Right lobe of liver (tissue), 6 donors: ENCODE results near the gene FER. TPM values are rescaled to one million over a fixed set of nuclear protein-coding genes. Genes with fewer than 3 reads are reported as not detected.

ENCODE experiments used
- ATAC-seq, 4 donors: fragments of 200-7000 bp; cut with Tn5 transposase; one replicate each; pipeline ENCODE4 v1.9.1; 2020; ENCODE audit warnings: mild to moderate bottlenecking in 4 of 4, moderate library complexity in 4 of 4
- DNase-seq, 3 donors: peaks; one replicate each; pipeline ENCODE4 v3.0.0-alpha.2; 2020
- H3K27ac ChIP-seq, 3 donors: fragments of 200-600 bp; one replicate each; pipeline ENCODE4 v1.8.0; 2022
- H3K27me3 ChIP-seq, 2 donors: fragments of 200-600 bp; one replicate each; pipeline ENCODE4 v1.8.0; 2022
- H3K36me3 ChIP-seq, 4 donors: fragments of 200-600 bp; sonication (generic) in 1 of 4; one replicate each; pipeline versions ENCODE4 v1.5.1 to v1.8.0; 2017 to 2022; ENCODE audit warnings: control low read depth in 1 of 4
- H3K4me1 ChIP-seq, 4 donors: fragments of 200-600 bp; sonication (generic) in 1 of 4; one replicate each; pipeline versions ENCODE4 v1.5.1 to v1.8.0; 2017 to 2022; ENCODE audit warnings: control low read depth in 1 of 4
- H3K4me3 ChIP-seq, 3 donors: fragments of 200-600 bp; one replicate each; pipeline ENCODE4 v1.8.0; 2022
- H3K9me3 ChIP-seq, 4 donors: fragments of 200-600 bp; sonication (generic) in 1 of 4; one replicate each; pipeline versions ENCODE4 v1.5.1 to v1.8.0; 2017 to 2022; ENCODE audit warnings: control low read depth in 1 of 4
- CTCF ChIP-seq, 4 donors: fragments of 200-600 bp in 3 of 4; fragments of 450-650 bp in 1 of 4; IDR thresholded peaks; one replicate each; pipeline versions ENCODE4 v1.5.1 to v1.8.0; 2016 to 2022; ENCODE audit warnings: antibody characterized with exemption in 4 of 4, mild to moderate bottlenecking in 2 of 4
- POLR2A ChIP-seq: fragments of 450-650 bp; IDR thresholded peaks from one replicate; pipeline ENCODE4 v1.6.1; 2017; ENCODE audit warnings: antibody characterized with exemption, mild to moderate bottlenecking
- WGBS: methylation state at CpG from one replicate; pipeline ENCODE4 v1.1.6; 2018; ENCODE audit warnings: low coverage, low lambda C conversion rate; ENCODE audit not compliant: insufficient coverage; ENCODE audit errors: missing lambda C conversion rate; 5-methylcytosine and 5-hydroxymethylcytosine counted together
- intact Hi-C, 2 donors: fragments of 100-400 bp; cut with DNase I; formaldehyde crosslinking; loops; one replicate each; pipeline versions ENCODE4 v1.11.2 to v1.14.1; 2022
- total RNA-seq, 6 experiments: library from RNA; depleted of rRNA in 2 of 6; stranded (reverse); fragments of >200 nt in 2 of 6; fragmentation: NEBNext Ultra II Directional in 3 of 6; extraction: Animal tissue kit (Norgen Biotek cat#: 25700) in 3 of 6; gene quantifications; one replicate each; pipeline versions ENCODE4 v1.1.0 to v1.2.4, GENCODE V29; 2016 to 2023
- donor health status: DM: no; HTN: yes; CAD: no.
- donor health status: DM: no; HTN: no; CAD: no.
- donor health status: DM: no; HTN: no; CAD: no.
- donor health status: DM: no; HTN: yes; CAD: no.
- donor health status: DM: no; HTN: yes; CAD: no.

The FER gene
- total RNA-seq, 6 experiments from 2014 or later, result 2.6 to 10.9 (median 5.0) TPM

GRCh38 chr5:109230369-109230768 is 482.7 kb downstream of the FER start:
- intact Hi-C loops, result no loop called here
- ATAC-seq, result no peak
- no peaks in the 10 kb centered on the region for H3K36me3 ChIP-seq
- WGBS, result 93% methylated on average over 2 of the region's 2 CpGs
- TF ChIP-seq POLR2A (no peak), CTCF (IDR thresholded peaks at IDR 0.05) (no peak)
- H3K27ac ChIP-seq, result no peak overlapping the region
- H3K9me3 ChIP-seq, result no peaks in the 10 kb centered on the region
- H3K4me1 ChIP-seq, result no peaks in the 10 kb centered on the region
- DNase-seq, result no peak
- H3K27me3 ChIP-seq, result no peaks in the 10 kb centered on the region
- H3K4me3 ChIP-seq, result no peak overlapping the region

- H3K4me1 ChIP-seq, result no peaks in the 10 kb centered on the region
- no peaks in the 10 kb centered on the region for H3K36me3 ChIP-seq
- no peaks in the 10 kb centered on the region for H3K9me3 ChIP-seq
- DNase-seq (no peak), ATAC-seq (no peak)
- TF ChIP-seq CTCF (IDR thresholded peaks at IDR 0.05) (no peak), POLR2A (no peak)
- intact Hi-C loops, result no loop called here
- no peak overlapping the region for H3K27ac ChIP-seq
- H3K4me3 ChIP-seq, result no peak overlapping the region
- WGBS, result 100% methylated on average over 2 of the region's 2 CpGs
- no peaks in the 10 kb centered on the region for H3K27me3 ChIP-seq
These were observed 483.6 kb downstream of the FER start for GRCh38 chr5:109231331-109231730.

- intact Hi-C loops, result no loop called here
- H3K27ac ChIP-seq, result no peak overlapping the region
- H3K9me3 ChIP-seq, result no peaks in the 10 kb centered on the region
- no peaks in the 10 kb centered on the region for H3K36me3 ChIP-seq
- H3K4me1 ChIP-seq, result no peaks in the 10 kb centered on the region
- H3K27me3 ChIP-seq, result no peaks in the 10 kb centered on the region
- ATAC-seq, result no peak
- DNase-seq, result no peak
- TF ChIP-seq CTCF (IDR thresholded peaks at IDR 0.05) (no peak), POLR2A (no peak)
- H3K4me3 ChIP-seq, result no peak overlapping the region
- 60% methylated on average over 1 of the region's 4 CpGs for WGBS
These were observed 486.7 kb downstream of the FER start for GRCh38 chr5:109234381-109234780.

- no peak overlapping the region for H3K4me3 ChIP-seq
- intact Hi-C loops, result no loop called here
- H3K27ac ChIP-seq, result no peak overlapping the region
- no peak for ATAC-seq
- no peaks in the 10 kb centered on the region for H3K4me1 ChIP-seq
- H3K27me3 ChIP-seq, result no peaks in the 10 kb centered on the region
- H3K36me3 ChIP-seq, result no peaks in the 10 kb centered on the region
- no peak for TF ChIP-seq POLR2A
- no peak for TF ChIP-seq CTCF (IDR thresholded peaks at IDR 0.05)
- 100% methylated on average over 1 of the region's 5 CpGs for WGBS
- DNase-seq, result no peak
- no peaks in the 10 kb centered on the region for H3K9me3 ChIP-seq
These were observed 491.8 kb downstream of the FER start for GRCh38 chr5:109239456-109239855.

GRCh38 chr5:109242518-109242917 is 494.8 kb downstream of the FER start:
- ATAC-seq (no peak), DNase-seq (no peak)
- intact Hi-C loops, result no loop called here
- Histone ChIP-seq H3K36me3 (no peaks in the 10 kb centered on the region), H3K4me1 (no peaks in the 10 kb centered on the region), H3K9me3 (no peaks in the 10 kb centered on the region), H3K4me3 (no peak overlapping the region), H3K27me3 (no peaks in the 10 kb centered on the region), H3K27ac (no peak overlapping the region)
- TF ChIP-seq POLR2A, result no peak
